Left lung (tissue), 10 donors: ENCODE measurements around the gene NAV3. TPM values are rescaled to one million over a fixed set of nuclear protein-coding genes. Genes with fewer than 3 reads are reported as not detected.

Source experiments
- ATAC-seq: fragments of 200-7000 bp; cut with Tn5 transposase; one replicate; pipeline ENCODE4 v1.9.1; 2020; ENCODE audit warnings: moderate library complexity
- DNase-seq, 4 donors: peaks; one replicate each; pipeline ENCODE4 v3.0.0-alpha.2; 2013 to 2020
- H3K27ac ChIP-seq, 2 donors: fragments of 200-600 bp; sonication (generic) in 1 of 2; one replicate each; pipeline versions ENCODE4 v1.5.0 to v1.8.0; 2020 to 2021
- H3K27me3 ChIP-seq, 2 donors: fragments of 200-600 bp; sonication (generic) in 1 of 2; one replicate each; pipeline versions ENCODE4 v1.5.0 to v1.8.0; 2020 to 2021
- H3K36me3 ChIP-seq, 2 donors: fragments of 200-600 bp; sonication (generic) in 1 of 2; one replicate each; pipeline versions ENCODE4 v1.5.0 to v1.8.0; 2020 to 2021
- H3K4me1 ChIP-seq, 2 donors: fragments of 200-600 bp; one replicate each; pipeline ENCODE4 v1.8.0; 2021
- H3K4me3 ChIP-seq, 2 donors: fragments of 200-600 bp; sonication (generic) in 1 of 2; one replicate each; pipeline versions ENCODE4 v1.5.0 to v1.8.0; 2020 to 2021; ENCODE audit warnings: mild to moderate bottlenecking in 1 of 2
- H3K9me3 ChIP-seq, 2 donors: fragments of 200-600 bp; sonication (generic) in 1 of 2; one replicate each; pipeline versions ENCODE4 v1.5.0 to v1.8.0; 2020 to 2021
- CTCF ChIP-seq, 2 donors: fragments of 200-600 bp; sonication (generic) in 1 of 2; IDR thresholded peaks; one replicate each; pipeline versions ENCODE4 v1.5.0 to v1.8.0; 2021; ENCODE audit warnings: antibody characterized with exemption in 2 of 2
- intact Hi-C, 2 donors: fragments of 100-400 bp; cut with DNase I; formaldehyde crosslinking; loops; one replicate each; pipeline versions ENCODE4 v1.11.2 to v1.14.2; 2022
- polyA plus RNA-seq, 6 donors: library from polyadenylated mRNA; unstranded; fragments of 120-200 nt; gene quantifications; one replicate each; pipeline ENCODE4 v1.2.1, GENCODE V29; 2013; ENCODE audit not compliant: insufficient read length in 6 of 6
- total RNA-seq, 2 donors: library from RNA; stranded (reverse); fragmentation: NEBNext Ultra II Directional; extraction: Animal tissue kit (Norgen Biotek cat#: 25700); gene quantifications; one replicate each; pipeline ENCODE4 v1.2.1, GENCODE V29; 2021
- donor health status: DM: no; HTN: yes; CAD: no.
- donor health status: DM: no; HTN: no; CAD: no.

Gene NAV3
- total and polyA plus RNA-seq, 8 donors = 5.2 to 10.8 (median 6.8) TPM

- TF ChIP-seq CTCF (IDR thresholded peaks at IDR 0.05) = no peak
- no peaks in the 10 kb centered on the region for H3K4me1 ChIP-seq
- H3K27ac ChIP-seq = peak overlapping the region in 1 of 2 donors; percentile 15
- intact Hi-C loops = no loop called here
- no peaks in the 10 kb centered on the region for H3K27me3 ChIP-seq
- ATAC-seq = no peak
- DNase-seq = no peak
- H3K9me3 ChIP-seq = no peaks in the 10 kb centered on the region
- H3K36me3 ChIP-seq = no peaks in the 10 kb centered on the region
- no peak overlapping the region for H3K4me3 ChIP-seq
These were observed 116.6 kb downstream of the NAV3 start for GRCh38 chr12:77947330-77947729.

GRCh38 chr12:77947746-77948145, 117.1 kb downstream of the NAV3 start:
- Histone ChIP-seq H3K27ac (no peak overlapping the region), H3K9me3 (no peaks in the 10 kb centered on the region), H3K27me3 (no peaks in the 10 kb centered on the region), H3K4me1 (no peaks in the 10 kb centered on the region), H3K4me3 (no peak overlapping the region), H3K36me3 (no peaks in the 10 kb centered on the region)
- ATAC-seq (no peak), DNase-seq (no peak)
- TF ChIP-seq CTCF (IDR thresholded peaks at IDR 0.05) = no peak
- intact Hi-C loops = no loop called here

DNA sequence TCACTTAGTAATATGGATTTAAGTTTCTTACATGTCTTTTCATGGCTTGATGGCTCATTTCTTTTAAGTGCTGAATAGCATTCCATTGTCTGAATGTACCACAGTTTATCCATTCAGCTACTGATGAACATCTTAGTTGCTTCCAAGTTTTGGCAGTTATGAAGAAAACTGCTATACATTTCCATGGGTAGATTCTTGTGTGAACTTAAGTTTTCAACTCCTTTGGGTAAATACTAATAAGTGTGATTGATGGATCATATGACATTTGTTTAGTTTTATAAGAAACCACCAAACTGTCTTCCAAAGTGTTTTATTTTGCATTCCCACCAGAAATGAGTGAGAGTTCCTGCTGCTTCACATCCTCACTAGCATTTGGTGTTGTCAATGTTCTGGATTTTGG, 119.2 kb downstream of the NAV3 start:
- DNase-seq (no peak), ATAC-seq (no peak)
- Histone ChIP-seq H3K27ac (no peak overlapping the region), H3K9me3 (no peaks in the 10 kb centered on the region), H3K4me3 (no peak overlapping the region), H3K36me3 (no peaks in the 10 kb centered on the region), H3K4me1 (no peaks in the 10 kb centered on the region), H3K27me3 (no peaks in the 10 kb centered on the region)
- TF ChIP-seq CTCF (IDR thresholded peaks at IDR 0.05) = no peak
- intact Hi-C loops = no loop called here

GRCh38 chr12:77953528-77954205, 123.0 kb downstream of the NAV3 start:
- no peak overlapping the region for H3K4me3 ChIP-seq
- DNase-seq = no peak
- no peak overlapping the region for H3K27ac ChIP-seq
- H3K4me1 ChIP-seq = no peaks in the 10 kb centered on the region
- TF ChIP-seq CTCF (IDR thresholded peaks at IDR 0.05) = no peak
- H3K36me3 ChIP-seq = no peaks in the 10 kb centered on the region
- no peak for ATAC-seq
- no peaks in the 10 kb centered on the region for H3K27me3 ChIP-seq
- H3K9me3 ChIP-seq = no peaks in the 10 kb centered on the region
- intact Hi-C loops = no loop called here

GRCh38 chr12:77954206-77954555, 123.5 kb downstream of the NAV3 start:
- no peak for TF ChIP-seq CTCF (IDR thresholded peaks at IDR 0.05)
- Histone ChIP-seq H3K9me3 (no peaks in the 10 kb centered on the region), H3K36me3 (no peaks in the 10 kb centered on the region), H3K4me3 (no peak overlapping the region), H3K27ac (no peak overlapping the region), H3K4me1 (no peaks in the 10 kb centered on the region), H3K27me3 (no peaks in the 10 kb centered on the region)
- intact Hi-C loops = no loop called here
- DNase-seq (no peak), ATAC-seq (no peak)
